ENCODE data around the gene ARHGAP15.

The ARHGAP15 gene

GRCh38 chr2:143680885-143681405 lies 551.7 kb downstream of the ARHGAP15 start:
- no peak overlapping the region for H3K4me3 ChIP-seq (ENCODE audit: low read length)
- H3F3A ChIP-seq (ENCODE audit: control insufficient read depth, insufficient read depth), result no peaks in the 10 kb centered on the region
- H3K36me3 ChIP-seq (ENCODE audit: control insufficient read depth, low read length), result no peaks in the 10 kb centered on the region
- H3K79me2 ChIP-seq (ENCODE audit: control insufficient read depth, low read length), result no peaks in the 10 kb centered on the region
- TF ChIP-seq CTCF (IDR thresholded peaks at IDR 0.05; ENCODE audit: low read depth, low read length, poor library complexity, severe bottlenecking), result no peak
- no peak for TF ChIP-seq EZH2phosphoT487 (IDR thresholded peaks at IDR 0.05; ENCODE audit: borderline replicate concordance, low read length)
- no peaks in the 10 kb centered on the region for H4K20me1 ChIP-seq (ENCODE audit: control insufficient read depth, insufficient read depth, low read depth, low read length)
- no peaks in the 10 kb centered on the region for H3K9me3 ChIP-seq (ENCODE audit: control insufficient read depth, insufficient read depth, low read length)
- no peak overlapping the region for H3K27ac ChIP-seq (ENCODE audit: low read depth, low read length)
- H3K27me3 ChIP-seq (ENCODE audit: control insufficient read depth, low read length), result no peaks in the 10 kb centered on the region
- H3K4me2 ChIP-seq (ENCODE audit: low read length), result no peak overlapping the region
- H3K9me2 ChIP-seq (replicated peaks; ENCODE audit: control insufficient read depth, low read length), result no peaks in the 10 kb centered on the region
- no peaks in the 10 kb centered on the region for H3K4me1 ChIP-seq (ENCODE audit: control insufficient read depth, low read length)

GRCh38 chr2:143682436-143683055 lies 553.3 kb downstream of the ARHGAP15 start:
- Histone ChIP-seq H3K79me2 (ENCODE audit: control insufficient read depth, low read length) (no peaks in the 10 kb centered on the region), H3K4me2 (ENCODE audit: low read length) (no peak overlapping the region), H3K36me3 (ENCODE audit: control insufficient read depth, low read length) (no peaks in the 10 kb centered on the region), H3F3A (ENCODE audit: control insufficient read depth, insufficient read depth) (no peaks in the 10 kb centered on the region), H3K27ac (ENCODE audit: low read depth, low read length) (no peak overlapping the region), H3K4me1 (ENCODE audit: control insufficient read depth, low read length) (no peaks in the 10 kb centered on the region), H3K4me3 (ENCODE audit: low read length) (no peak overlapping the region), H3K9me2 (replicated peaks; ENCODE audit: control insufficient read depth, low read length) (no peaks in the 10 kb centered on the region), H3K9me3 (ENCODE audit: control insufficient read depth, insufficient read depth, low read length) (no peaks in the 10 kb centered on the region), H3K27me3 (ENCODE audit: control insufficient read depth, low read length) (no peaks in the 10 kb centered on the region), H4K20me1 (ENCODE audit: control insufficient read depth, insufficient read depth, low read depth, low read length) (no peaks in the 10 kb centered on the region)
- TF ChIP-seq CTCF (IDR thresholded peaks at IDR 0.05; ENCODE audit: low read depth, low read length, poor library complexity, severe bottlenecking), result no peak
- TF ChIP-seq EZH2phosphoT487 (IDR thresholded peaks at IDR 0.05; ENCODE audit: borderline replicate concordance, low read length), result no peak

- no peak overlapping the region for H3K4me2 ChIP-seq (ENCODE audit: low read length)
- H3K27me3 ChIP-seq (ENCODE audit: control insufficient read depth, low read length), result no peaks in the 10 kb centered on the region
- H3K4me1 ChIP-seq (ENCODE audit: control insufficient read depth, low read length), result no peaks in the 10 kb centered on the region
- H3K27ac ChIP-seq (ENCODE audit: low read depth, low read length), result no peak overlapping the region
- H3K9me2 ChIP-seq (replicated peaks; ENCODE audit: control insufficient read depth, low read length), result no peaks in the 10 kb centered on the region
- H3F3A ChIP-seq (ENCODE audit: control insufficient read depth, insufficient read depth), result no peaks in the 10 kb centered on the region
- no peak for TF ChIP-seq EZH2phosphoT487 (IDR thresholded peaks at IDR 0.05; ENCODE audit: borderline replicate concordance, low read length)
- TF ChIP-seq CTCF (IDR thresholded peaks at IDR 0.05; ENCODE audit: low read depth, low read length, poor library complexity, severe bottlenecking), result no peak
- no peak overlapping the region for H3K4me3 ChIP-seq (ENCODE audit: low read length)
- no peaks in the 10 kb centered on the region for H4K20me1 ChIP-seq (ENCODE audit: control insufficient read depth, insufficient read depth, low read depth, low read length)
- H3K36me3 ChIP-seq (ENCODE audit: control insufficient read depth, low read length), result no peaks in the 10 kb centered on the region
- H3K9me3 ChIP-seq (ENCODE audit: control insufficient read depth, insufficient read depth, low read length), result no peaks in the 10 kb centered on the region
- no peaks in the 10 kb centered on the region for H3K79me2 ChIP-seq (ENCODE audit: control insufficient read depth, low read length)
Measured at GRCh38 chr2:143683977-143684376, 554.8 kb downstream of the ARHGAP15 start.
